ENCODE data around the gene SYCE3. TPM values are rescaled to one million over a fixed set of nuclear protein-coding genes. Genes with fewer than 3 reads are reported as not detected.
A peak's percentile ranks its signal among the peaks of the same experiment; 100 is the strongest.

Gene SYCE3
- total RNA-seq, 1 donor, result not detected

GRCh38 chr22:50607659-50608020 lies 44.9 kb upstream of the SYCE3 start:
- Histone ChIP-seq H3K4me3 (ENCODE audit: insufficient read depth, low read length) (no peak overlapping the region), H2AFZ (ENCODE audit: low read length) (no peak overlapping the region), H4K20me1 (ENCODE audit: insufficient read depth, low read length) (no peaks in the 10 kb centered on the region), H3K27ac (ENCODE audit: low read depth, low read length) (no peak overlapping the region), H3K36me3 (ENCODE audit: insufficient read depth, low read length) (no peaks in the 10 kb centered on the region), H3K79me2 (ENCODE audit: insufficient read depth, low read length) (no peaks in the 10 kb centered on the region), H3K9me3 (ENCODE audit: low read depth, low read length) (no peaks in the 10 kb centered on the region), H3K4me2 (ENCODE audit: insufficient read depth, low read length) (no peak overlapping the region), H3K27me3 (ENCODE audit: insufficient read depth, low read length) (peaks cover 15% of the 10 kb centered on the region), H3K4me1 (ENCODE audit: insufficient read depth, low read length) (no peaks in the 10 kb centered on the region)
- DNase-seq (ENCODE audit: insufficient read length, low spot score, missing footprints), result peak; percentile 66
- TF ChIP-seq, protein P1, sequence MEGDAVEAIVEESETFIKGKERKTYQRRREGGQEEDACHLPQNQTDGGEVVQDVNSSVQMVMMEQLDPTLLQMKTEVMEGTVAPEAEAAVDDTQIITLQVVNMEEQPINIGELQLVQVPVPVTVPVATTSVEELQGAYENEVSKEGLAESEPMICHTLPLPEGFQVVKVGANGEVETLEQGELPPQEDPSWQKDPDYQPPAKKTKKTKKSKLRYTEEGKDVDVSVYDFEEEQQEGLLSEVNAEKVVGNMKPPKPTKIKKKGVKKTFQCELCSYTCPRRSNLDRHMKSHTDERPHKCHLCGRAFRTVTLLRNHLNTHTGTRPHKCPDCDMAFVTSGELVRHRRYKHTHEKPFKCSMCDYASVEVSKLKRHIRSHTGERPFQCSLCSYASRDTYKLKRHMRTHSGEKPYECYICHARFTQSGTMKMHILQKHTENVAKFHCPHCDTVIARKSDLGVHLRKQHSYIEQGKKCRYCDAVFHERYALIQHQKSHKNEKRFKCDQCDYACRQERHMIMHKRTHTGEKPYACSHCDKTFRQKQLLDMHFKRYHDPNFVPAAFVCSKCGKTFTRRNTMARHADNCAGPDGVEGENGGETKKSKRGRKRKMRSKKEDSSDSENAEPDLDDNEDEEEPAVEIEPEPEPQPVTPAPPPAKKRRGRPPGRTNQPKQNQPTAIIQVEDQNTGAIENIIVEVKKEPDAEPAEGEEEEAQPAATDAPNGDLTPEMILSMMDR (IDR thresholded peaks at IDR 0.05; ENCODE audit: extremely low read depth, low read depth, low read length), result no peak

- Histone ChIP-seq H4K20me1 (ENCODE audit: insufficient read depth, low read length) (no peaks in the 10 kb centered on the region), H3K27me3 (ENCODE audit: insufficient read depth, low read length) (peaks cover 17% of the 10 kb centered on the region), H2AFZ (ENCODE audit: low read length) (no peak overlapping the region), H3K4me2 (ENCODE audit: insufficient read depth, low read length) (no peak overlapping the region), H3K4me1 (ENCODE audit: insufficient read depth, low read length) (no peaks in the 10 kb centered on the region), H3K36me3 (ENCODE audit: insufficient read depth, low read length) (no peaks in the 10 kb centered on the region), H3K4me3 (ENCODE audit: insufficient read depth, low read length) (no peak overlapping the region), H3K9me3 (ENCODE audit: low read depth, low read length) (no peaks in the 10 kb centered on the region), H3K79me2 (ENCODE audit: insufficient read depth, low read length) (no peaks in the 10 kb centered on the region), H3K27ac (ENCODE audit: low read depth, low read length) (no peak overlapping the region)
- DNase-seq (ENCODE audit: insufficient read length, low spot score, missing footprints), result peak; percentile 76
- TF ChIP-seq, protein P1 (IDR thresholded peaks at IDR 0.05; ENCODE audit: extremely low read depth, low read depth, low read length), result no peak
These were observed 44.4 kb upstream of the SYCE3 start for GRCh38 chr22:50606946-50607658.

DNA sequence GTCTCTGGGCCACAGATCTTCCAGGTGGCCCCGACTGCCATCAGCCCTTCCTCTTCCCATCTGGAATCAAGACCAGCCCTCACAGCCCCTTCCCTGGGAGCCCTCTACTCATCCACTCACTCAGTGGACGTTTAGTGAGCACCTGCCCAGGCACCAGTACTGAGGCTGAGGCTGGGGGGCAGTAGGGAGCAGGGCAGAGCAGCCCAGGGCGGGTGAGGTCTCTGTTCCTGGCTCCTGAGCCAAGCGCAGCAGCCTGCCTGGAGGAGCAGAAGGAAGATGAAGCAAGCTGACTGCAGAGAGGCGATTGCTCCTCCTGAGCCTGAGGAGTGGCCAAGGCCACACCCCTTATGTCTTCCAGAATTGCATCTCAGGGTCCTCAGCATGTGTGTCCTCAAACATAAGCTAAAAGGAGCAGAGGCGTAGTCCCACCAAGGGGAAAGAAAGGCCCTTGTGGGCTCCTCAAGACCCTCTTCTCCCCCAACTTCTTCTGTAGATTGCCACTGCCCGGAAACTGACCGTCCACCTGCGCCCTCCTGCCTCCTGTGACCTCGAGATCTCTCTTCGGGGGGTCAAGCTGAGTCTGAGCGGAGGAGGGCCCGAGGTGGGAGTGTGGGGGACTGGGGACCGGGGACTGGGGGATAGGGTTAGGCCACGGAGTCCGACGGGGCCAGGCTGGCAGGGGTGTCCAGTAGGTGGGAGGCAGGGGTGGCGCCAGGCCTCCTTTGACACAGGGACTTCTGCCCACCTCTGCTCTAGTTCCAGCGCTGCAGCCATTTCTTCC lies 43.6 kb upstream of the SYCE3 start:
- no peak overlapping the region for H3K4me2 ChIP-seq (ENCODE audit: insufficient read depth, low read length)
- H2AFZ ChIP-seq (ENCODE audit: low read length), result no peak overlapping the region
- H3K36me3 ChIP-seq (ENCODE audit: insufficient read depth, low read length), result no peaks in the 10 kb centered on the region
- no peaks in the 10 kb centered on the region for H4K20me1 ChIP-seq (ENCODE audit: insufficient read depth, low read length)
- peaks cover 23% of the 10 kb centered on the region for H3K27me3 ChIP-seq (ENCODE audit: insufficient read depth, low read length)
- no peak overlapping the region for H3K27ac ChIP-seq (ENCODE audit: low read depth, low read length)
- H3K4me1 ChIP-seq (ENCODE audit: insufficient read depth, low read length), result no peaks in the 10 kb centered on the region
- peak; percentile 88 for DNase-seq (ENCODE audit: insufficient read length, low spot score, missing footprints)
- H3K9me3 ChIP-seq (ENCODE audit: low read depth, low read length), result no peaks in the 10 kb centered on the region
- TF ChIP-seq, protein P1 (IDR thresholded peaks at IDR 0.05; ENCODE audit: extremely low read depth, low read depth, low read length), result no peak
- no peak overlapping the region for H3K4me3 ChIP-seq (ENCODE audit: insufficient read depth, low read length)
- H3K79me2 ChIP-seq (ENCODE audit: insufficient read depth, low read length), result no peaks in the 10 kb centered on the region

- Histone ChIP-seq H3K4me1 (ENCODE audit: insufficient read depth, low read length) (no peaks in the 10 kb centered on the region), H3K79me2 (ENCODE audit: insufficient read depth, low read length) (no peaks in the 10 kb centered on the region), H3K27me3 (ENCODE audit: insufficient read depth, low read length) (peaks cover 26% of the 10 kb centered on the region), H3K36me3 (ENCODE audit: insufficient read depth, low read length) (no peaks in the 10 kb centered on the region), H4K20me1 (ENCODE audit: insufficient read depth, low read length) (no peaks in the 10 kb centered on the region), H3K4me3 (ENCODE audit: insufficient read depth, low read length) (no peak overlapping the region), H2AFZ (ENCODE audit: low read length) (no peak overlapping the region), H3K4me2 (ENCODE audit: insufficient read depth, low read length) (no peak overlapping the region), H3K27ac (ENCODE audit: low read depth, low read length) (no peak overlapping the region), H3K9me3 (ENCODE audit: low read depth, low read length) (no peaks in the 10 kb centered on the region)
- TF ChIP-seq, protein P1 (IDR thresholded peaks at IDR 0.05; ENCODE audit: extremely low read depth, low read depth, low read length), result no peak
- peak; percentile 72 for DNase-seq (ENCODE audit: insufficient read length, low spot score, missing footprints)
These were observed 42.9 kb upstream of the SYCE3 start for GRCh38 chr22:50605613-50606074.
